Right cardiac atrium (tissue), 5 donors: Measurements from ENCODE around the gene SELENOF. TPM values are rescaled to one million over a fixed set of nuclear protein-coding genes. Genes with fewer than 3 reads are reported as not detected.

ENCODE experiments used
- ATAC-seq, 2 donors: fragments of 200-7000 bp; cut with Tn5 transposase; one replicate each; pipeline versions ENCODE4 v1.8.0 to v1.9.1; 2020; ENCODE audit warnings: moderate library complexity in 2 of 2, mild to moderate bottlenecking in 1 of 2
- DNase-seq, 3 donors: peaks; one replicate each; pipeline ENCODE4 v3.0.0-alpha.2; 2020
- H3K27ac ChIP-seq: one replicate; pipeline ENCODE4 v1.5.1; 2013; ENCODE audit warnings: mild to moderate bottlenecking, low read length, control low read depth, moderate library complexity
- H3K27me3 ChIP-seq: one replicate; pipeline ENCODE4 v1.6.1; 2013; ENCODE audit not compliant: control insufficient read depth, insufficient read depth
- H3K4me1 ChIP-seq: one replicate; pipeline ENCODE4 v1.6.1; 2013; ENCODE audit warnings: low read length; ENCODE audit not compliant: control insufficient read depth, insufficient read depth
- H3K4me3 ChIP-seq: one replicate; pipeline ENCODE4 v1.5.1; 2013; ENCODE audit warnings: low read length, control low read depth
- H3K9me3 ChIP-seq: one replicate; pipeline ENCODE4 v1.6.1; 2013; ENCODE audit warnings: low read length; ENCODE audit not compliant: control insufficient read depth
- WGBS: extraction: QIAGEN DNeasy Blood & Tissue Kit; methylation state at CpG from one replicate; pipeline ENCODE4 v1.1.7; 2013; 5-methylcytosine and 5-hydroxymethylcytosine counted together
- intact Hi-C, 4 donors: fragments of 100-400 bp; cut with DNase I; formaldehyde crosslinking; loops; one replicate each; pipeline versions ENCODE4 v1.11.0 to v1.14.0; 2022 to 2023
- polyA plus RNA-seq: library from polyadenylated mRNA; stranded (reverse); fragments of 200-250 nt; gene quantifications from one replicate; pipeline ENCODE4 v1.2.3, GENCODE V29; 2013
- total RNA-seq, 4 donors: library from RNA; stranded (reverse); fragmentation: NEBNext Ultra II Directional; extraction: Animal tissue kit (Norgen Biotek cat#: 25700); gene quantifications; one replicate each; pipeline ENCODE4 v1.2.1, GENCODE V29; 2021
- donor health status: healthy with polysubstance abuse.
- donor health status: DM: no; HTN: yes; CAD: no.
- donor health status: DM: no; HTN: no; CAD: no.
- donor health status: DM: no; HTN: yes; CAD: no; lungs with severe emphysema.
- donor health status: DM: yes; HTN: yes; CAD: no.

Gene SELENOF
- total and polyA plus RNA-seq, 5 donors = 90.8 to 119 (median 102) TPM

DNA sequence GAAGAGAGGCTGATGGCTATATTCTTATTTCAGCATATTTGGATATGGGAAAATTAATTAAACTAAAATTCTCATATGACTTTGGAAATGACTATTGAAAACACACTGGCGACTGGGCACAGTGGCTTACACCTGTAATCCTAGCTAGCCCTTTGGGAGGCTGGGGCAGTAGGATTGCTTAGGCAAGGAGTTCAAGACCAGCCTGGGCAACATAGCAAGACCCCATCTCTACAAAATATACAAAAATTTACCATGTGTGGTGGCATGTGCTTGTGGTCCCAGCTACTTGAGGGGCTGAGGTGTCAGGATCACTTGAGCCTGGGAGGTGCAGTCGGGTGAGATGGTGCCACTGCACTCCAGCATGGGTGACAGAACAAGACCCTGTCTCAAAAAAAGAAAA lies 26.7 kb upstream of the SELENOF start:
- H3K4me3 ChIP-seq = no peak overlapping the region
- H3K27ac ChIP-seq = no peak overlapping the region
- no peaks in the 10 kb centered on the region for H3K27me3 ChIP-seq
- DNase-seq (no peak), ATAC-seq (no peak)
- WGBS = 94% methylated on average over 2 of the region's 2 CpGs
- no peaks in the 10 kb centered on the region for H3K4me1 ChIP-seq
- intact Hi-C loops = no loop called here
- H3K9me3 ChIP-seq = no peaks in the 10 kb centered on the region

DNA sequence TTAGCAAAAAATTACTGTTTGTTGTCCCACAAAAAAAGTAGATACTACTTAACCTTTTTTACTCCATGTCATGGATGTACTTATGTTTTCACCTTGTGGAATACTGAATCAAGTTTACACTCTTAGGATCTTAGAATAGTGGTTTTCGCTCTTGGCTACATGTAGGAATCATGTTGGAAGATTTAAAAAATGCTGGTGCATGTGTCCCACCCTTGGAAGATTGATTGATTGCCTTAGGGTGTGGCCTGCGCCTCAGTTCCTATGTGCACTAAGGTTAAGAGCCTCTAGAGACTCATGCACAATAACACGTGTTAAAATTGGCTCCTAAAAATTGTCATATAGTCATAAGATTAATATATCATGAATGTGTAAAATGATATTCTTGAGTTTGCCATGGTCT lies 25.5 kb upstream of the SELENOF start:
- Histone ChIP-seq H3K27ac (no peak overlapping the region), H3K27me3 (no peaks in the 10 kb centered on the region), H3K9me3 (no peaks in the 10 kb centered on the region), H3K4me3 (no peak overlapping the region), H3K4me1 (no peaks in the 10 kb centered on the region)
- intact Hi-C loops = no loop called here
- 84% methylated on average over 3 of the region's 3 CpGs for WGBS
- ATAC-seq (no peak), DNase-seq (no peak)

DNA sequence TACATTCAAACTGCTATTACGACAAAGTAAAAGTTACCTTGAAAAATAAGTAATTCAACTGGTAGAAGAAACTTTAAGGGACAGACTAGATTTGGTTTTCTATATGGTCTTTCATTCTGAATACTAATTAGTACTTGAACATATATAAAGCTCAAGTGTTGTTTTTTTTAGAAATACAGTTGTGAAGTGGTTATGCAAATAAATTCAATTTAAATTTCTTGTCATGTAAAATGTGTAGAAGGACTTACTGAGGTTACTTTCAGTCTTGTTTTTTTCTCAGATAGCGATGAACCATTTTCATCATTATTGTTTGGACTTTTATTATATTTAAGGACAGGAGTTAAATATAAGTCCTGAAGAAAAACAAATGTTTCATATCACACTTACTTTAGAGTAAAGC lies 24.9 kb upstream of the SELENOF start:
- no peak overlapping the region for H3K4me3 ChIP-seq
- no peak for ATAC-seq
- no peaks in the 10 kb centered on the region for H3K4me1 ChIP-seq
- 99% methylated on average over 2 of the region's 2 CpGs for WGBS
- no peak for DNase-seq
- H3K27me3 ChIP-seq = no peaks in the 10 kb centered on the region
- H3K27ac ChIP-seq = no peak overlapping the region
- no peaks in the 10 kb centered on the region for H3K9me3 ChIP-seq
- intact Hi-C loops = no loop called here

DNA sequence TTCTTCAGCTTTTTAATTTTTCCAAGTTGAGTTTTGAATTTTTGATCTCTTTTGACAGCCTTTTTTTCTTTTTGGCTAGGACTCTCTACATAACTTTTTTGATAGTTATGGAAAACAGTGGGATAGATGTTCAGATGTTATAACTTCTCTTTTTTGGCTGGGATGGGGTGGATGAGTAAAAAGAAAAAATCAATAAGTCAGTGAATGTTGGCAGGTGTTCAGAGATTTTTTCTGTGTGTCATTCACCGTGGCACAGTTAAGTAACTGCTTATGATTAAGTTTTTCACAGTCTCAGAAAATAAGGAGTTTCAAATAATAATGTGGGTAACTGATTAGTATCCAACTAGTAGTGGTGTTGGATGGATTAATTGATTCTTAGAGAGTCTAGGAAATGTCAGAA lies 24.5 kb upstream of the SELENOF start:
- intact Hi-C loops = no loop called here
- H3K27ac ChIP-seq = no peak overlapping the region
- 51% methylated on average over 1 of the region's 1 CpG for WGBS
- no peak for DNase-seq
- H3K9me3 ChIP-seq = no peaks in the 10 kb centered on the region
- no peaks in the 10 kb centered on the region for H3K27me3 ChIP-seq
- H3K4me3 ChIP-seq = no peak overlapping the region
- no peak for ATAC-seq
- no peaks in the 10 kb centered on the region for H3K4me1 ChIP-seq

DNA sequence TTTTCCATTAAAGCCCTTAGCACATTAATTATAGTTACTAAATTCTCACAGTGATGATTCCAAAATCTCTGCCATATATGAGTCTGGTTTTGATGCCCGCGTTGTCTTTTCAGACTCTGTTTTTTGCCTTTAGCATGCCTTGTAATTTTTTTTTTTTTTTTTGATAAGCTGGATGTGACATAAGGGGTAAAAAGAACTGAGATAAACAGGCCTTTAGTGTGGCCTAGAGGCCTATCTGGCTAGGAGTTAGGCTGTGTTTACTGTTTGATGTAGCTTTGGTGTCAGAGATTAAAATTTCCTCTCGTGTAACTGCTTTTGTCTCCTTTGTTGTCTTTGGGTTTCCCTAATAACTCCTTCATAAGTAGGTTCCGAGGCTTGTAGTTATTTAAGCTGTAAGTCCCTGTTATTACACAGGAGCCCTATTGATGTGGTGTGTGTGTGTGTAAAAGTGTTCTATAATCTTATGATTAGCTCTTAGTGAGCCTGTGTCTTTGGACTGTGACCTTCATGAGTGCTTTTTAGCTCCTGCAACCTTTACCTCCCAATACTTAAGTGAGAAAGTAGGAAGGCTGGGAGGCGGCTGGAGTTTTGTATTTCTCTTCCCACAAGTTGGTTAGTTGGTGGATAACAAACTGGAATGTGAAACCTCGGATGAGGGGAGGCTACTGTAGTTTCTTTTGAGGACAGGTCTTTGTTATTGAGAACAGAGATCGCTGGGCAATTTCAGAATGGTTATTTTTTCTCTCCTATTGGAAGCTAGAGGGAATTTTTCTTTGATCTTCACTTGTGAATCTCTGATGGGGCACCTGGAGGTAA lies 19.8 kb upstream of the SELENOF start:
- Histone ChIP-seq H3K4me1 (no peaks in the 10 kb centered on the region), H3K27me3 (no peaks in the 10 kb centered on the region), H3K27ac (no peak overlapping the region), H3K9me3 (no peaks in the 10 kb centered on the region), H3K4me3 (no peak overlapping the region)
- ATAC-seq (no peak), DNase-seq (no peak)
- 68% methylated on average over 7 of the region's 7 CpGs for WGBS
- intact Hi-C loops = no loop called here

DNA sequence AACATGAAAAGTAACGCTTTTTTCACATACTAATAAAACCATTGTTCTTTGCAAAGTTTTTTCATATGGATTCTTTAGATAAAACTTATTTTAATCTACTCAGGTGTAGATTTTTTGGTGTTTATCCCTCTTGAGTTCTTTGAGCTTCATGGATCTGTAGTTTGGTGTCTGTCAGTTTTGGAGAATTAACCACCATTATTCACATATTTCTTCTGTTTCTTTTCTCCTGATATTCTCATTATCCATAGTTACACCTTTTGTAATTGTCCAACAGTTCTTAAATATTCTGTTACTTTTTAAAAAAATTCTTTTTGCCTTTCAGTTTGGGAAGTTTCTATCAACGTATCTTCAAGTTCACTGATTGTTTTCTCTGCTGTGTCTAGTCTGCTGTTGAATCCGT lies 19.1 kb upstream of the SELENOF start:
- H3K4me3 ChIP-seq = no peak overlapping the region
- H3K27ac ChIP-seq = no peak overlapping the region
- H3K27me3 ChIP-seq = no peaks in the 10 kb centered on the region
- DNase-seq (no peak), ATAC-seq (no peak)
- intact Hi-C loops = no loop called here
- 95% methylated on average over 3 of the region's 3 CpGs for WGBS
- H3K4me1 ChIP-seq = no peaks in the 10 kb centered on the region
- H3K9me3 ChIP-seq = no peaks in the 10 kb centered on the region

DNA sequence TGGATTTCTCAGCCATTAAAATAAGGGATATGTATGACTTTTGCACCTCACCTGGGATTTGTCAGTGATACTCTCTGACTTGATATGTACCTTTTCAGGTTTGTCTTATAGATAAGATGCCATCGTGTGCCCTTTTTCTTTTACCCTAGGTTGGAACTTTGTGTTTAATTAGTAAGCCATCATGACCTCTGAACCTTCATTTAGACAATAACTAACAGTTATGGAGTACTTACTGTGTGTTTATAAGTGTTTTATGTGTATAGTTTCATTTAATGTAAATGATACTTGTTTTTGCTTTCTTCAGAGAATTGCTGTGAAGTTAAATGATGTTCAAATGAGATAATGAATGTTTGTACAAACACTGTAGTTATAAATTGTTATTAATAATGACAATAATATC lies 14.9 kb upstream of the SELENOF start:
- H3K9me3 ChIP-seq = no peaks in the 10 kb centered on the region
- intact Hi-C loops = no loop called here
- H3K27me3 ChIP-seq = no peaks in the 10 kb centered on the region
- ATAC-seq (no peak), DNase-seq (no peak)
- no peak overlapping the region for H3K27ac ChIP-seq
- WGBS = 64% methylated on average over 1 of the region's 1 CpG
- H3K4me3 ChIP-seq = no peak overlapping the region
- H3K4me1 ChIP-seq = no peaks in the 10 kb centered on the region

DNA sequence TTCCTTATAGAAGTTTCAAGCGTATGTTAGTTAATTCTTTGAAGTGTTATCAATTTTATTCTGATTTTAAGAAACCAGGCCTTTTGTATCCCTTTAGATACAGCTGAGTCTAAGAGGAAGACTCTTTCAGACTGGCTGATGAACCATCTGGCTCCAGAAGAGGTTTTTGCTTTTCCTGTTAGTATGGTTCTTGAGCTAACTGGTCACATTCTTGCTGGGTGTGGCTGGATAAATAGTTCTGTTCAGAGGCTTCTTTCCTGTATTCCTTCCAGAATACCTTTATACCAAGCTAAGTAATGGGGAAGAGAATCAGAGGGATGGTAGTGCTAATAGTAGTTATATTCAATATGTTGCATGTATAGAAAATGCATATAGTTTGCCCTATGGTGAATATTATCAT lies 13.0 kb upstream of the SELENOF start:
- ATAC-seq = no peak
- intact Hi-C loops = no loop called here

DNA sequence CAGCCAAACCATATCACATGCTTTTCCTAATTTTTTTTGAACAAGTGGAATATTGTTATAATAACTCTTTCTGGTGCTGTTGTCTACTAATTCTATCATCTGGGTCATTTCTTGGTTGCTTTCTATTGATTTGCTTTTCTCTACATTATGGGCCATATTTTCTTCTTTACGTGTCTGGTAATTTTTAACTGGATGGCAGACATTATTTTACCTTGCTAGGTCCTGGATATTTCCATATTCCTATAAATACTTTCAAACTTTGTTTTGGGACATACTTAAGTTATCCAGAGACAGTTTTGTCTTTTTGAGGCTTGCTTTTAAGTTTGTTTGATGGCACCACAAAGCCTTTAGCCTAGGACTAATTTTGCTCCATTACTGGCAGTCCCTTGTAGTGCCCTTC lies 11.8 kb upstream of the SELENOF start:
- no peak for ATAC-seq
- intact Hi-C loops = no loop called here
- H3K27me3 ChIP-seq = no peaks in the 10 kb centered on the region
- 100% methylated on average over 1 of the region's 1 CpG for WGBS
- DNase-seq = no peak
- H3K4me1 ChIP-seq = no peaks in the 10 kb centered on the region
- no peak overlapping the region for H3K4me3 ChIP-seq
- no peak overlapping the region for H3K27ac ChIP-seq
- no peaks in the 10 kb centered on the region for H3K9me3 ChIP-seq

More for the DNA sequence above, 13.0 kb upstream of the SELENOF start:
- no peak overlapping the region for H3K27ac ChIP-seq
- H3K4me1 ChIP-seq = no peaks in the 10 kb centered on the region
- no peak overlapping the region for H3K4me3 ChIP-seq
- no peaks in the 10 kb centered on the region for H3K9me3 ChIP-seq
- WGBS = 94% methylated on average over 1 of the region's 1 CpG
- DNase-seq = no peak
- H3K27me3 ChIP-seq = no peaks in the 10 kb centered on the region

DNA sequence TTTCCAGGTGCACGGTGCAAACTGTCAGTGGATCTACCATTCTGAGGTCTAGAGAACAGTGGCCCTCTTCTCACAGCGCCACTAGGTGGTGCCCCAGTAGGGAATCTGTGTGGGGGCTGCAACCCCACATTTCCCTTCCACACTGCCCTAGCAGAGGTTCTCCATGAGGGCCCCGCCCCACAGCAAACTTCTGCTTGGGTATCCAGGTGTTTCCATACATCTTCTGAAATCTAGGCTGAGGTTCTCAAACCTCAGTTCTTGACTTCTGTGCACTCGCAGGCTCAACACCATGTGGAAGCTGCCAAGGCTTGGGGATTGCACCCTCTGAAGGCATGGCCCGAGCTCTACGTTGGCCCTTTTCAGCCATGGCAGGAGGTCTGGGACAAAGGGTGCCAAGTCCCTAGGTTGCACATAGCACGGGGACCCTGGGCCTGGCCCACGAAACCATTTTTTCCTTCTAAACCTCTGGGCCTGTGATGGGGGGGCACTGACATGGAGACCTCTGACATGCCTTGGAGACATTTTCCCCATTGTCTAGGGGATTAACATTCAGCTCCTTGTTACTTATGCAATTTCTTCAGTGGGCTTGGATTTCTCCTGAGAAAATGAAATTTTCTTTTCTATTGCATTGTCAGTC lies 10.5 kb upstream of the SELENOF start:
- no peak overlapping the region for H3K27ac ChIP-seq
- no peaks in the 10 kb centered on the region for H3K4me1 ChIP-seq
- intact Hi-C loops = no loop called here
- ATAC-seq = no peak
- H3K4me3 ChIP-seq = no peak overlapping the region
- DNase-seq = no peak
- 99% methylated on average over 8 of the region's 8 CpGs for WGBS
- H3K27me3 ChIP-seq = no peaks in the 10 kb centered on the region
- no peaks in the 10 kb centered on the region for H3K9me3 ChIP-seq

DNA sequence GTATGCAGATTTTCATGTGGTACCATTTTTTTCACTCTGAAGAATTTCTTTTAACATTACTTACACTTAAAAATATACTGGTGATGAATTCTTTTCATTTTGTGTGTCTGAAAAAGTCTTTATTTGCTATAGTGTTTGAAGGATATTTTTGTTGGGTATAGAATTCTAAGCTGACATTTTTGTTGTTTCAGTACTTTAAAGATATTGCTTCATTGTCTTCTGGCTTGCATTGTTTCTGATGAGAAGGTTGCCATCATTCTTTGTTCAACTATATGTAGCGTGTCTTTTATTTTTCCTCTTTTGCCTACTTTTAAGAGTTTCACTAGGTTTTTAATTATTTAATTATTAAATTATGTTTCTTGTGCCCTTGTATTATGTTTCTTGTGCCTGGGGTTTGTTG lies 8.5 kb upstream of the SELENOF start:
- Histone ChIP-seq H3K27me3 (no peaks in the 10 kb centered on the region), H3K4me3 (no peak overlapping the region), H3K27ac (no peak overlapping the region), H3K4me1 (no peaks in the 10 kb centered on the region), H3K9me3 (no peaks in the 10 kb centered on the region)
- ATAC-seq (no peak), DNase-seq (no peak)
- WGBS = 98% methylated on average over 1 of the region's 1 CpG
- intact Hi-C loops = no loop called here
